Caco-2 (cell line): ENCODE measurements around the gene PPFIBP1. TPM values are rescaled to one million over a fixed set of nuclear protein-coding genes. Genes with fewer than 3 reads are reported as not detected.

ENCODE experiments used
- BruUV-seq: library from RNA; stranded (reverse); fragments of 400-500 nt; replicated peaks from 2 replicates; lab custom pipeline; 2021; lab: Mats Ljungman, UMichigan
- CTCF ChIA-PET: fragments of 300-600 bp; sonication (Branson Sonifier 250); formaldehyde crosslinking; loops from one replicate; lab custom pipeline; 2022; ENCODE audit warnings: antibody characterized with exemption; lab: Charles Lee
- POLR2A ChIA-PET: fragments of 300-600 bp; sonication (Branson Sonifier 250); formaldehyde crosslinking; loops from one replicate; lab custom pipeline; 2022; ENCODE audit warnings: antibody characterized with exemption; lab: Charles Lee
- DNase-seq, 2 experiments: peaks; one replicate each; pipeline versions ENCODE4 v3.0.0 to v3.0.0-alpha.2; 2020 to 2022
- H3K27me3 ChIP-seq: replicated peaks from 2 replicates; pipeline ENCODE4 v1.6.0; 2011; ENCODE audit warnings: low read length; ENCODE audit not compliant: control insufficient read depth, insufficient read depth
- H3K36me3 ChIP-seq: 2 replicates; pipeline ENCODE4 v1.5.1; 2011; ENCODE audit warnings: low read length; ENCODE audit not compliant: control insufficient read depth, insufficient read depth
- H3K4me1 ChIP-seq: fragments of 250-450 bp; sonication (Bioruptor Pico); 2 replicates; pipeline ENCODE4 v1.5.1; 2020; ENCODE audit warnings: mild to moderate bottlenecking
- H3K4me3 ChIP-seq: 2 replicates; pipeline ENCODE4 v1.5.1; 2011; ENCODE audit warnings: low read depth, mild to moderate bottlenecking, control low read depth, low read length
- H3K9me3 ChIP-seq: fragments of 250-450 bp; sonication (Bioruptor Pico); 2 replicates; pipeline ENCODE4 v1.5.1; 2020; ENCODE audit warnings: mild to moderate bottlenecking, moderate library complexity
- H3K27ac Mint-ChIP-seq: one replicate; pipeline ENCODE4 v1.8.0; 2022; ENCODE audit warnings: mixed read lengths; ENCODE audit not compliant: unreplicated experiment
- H3K27me3 Mint-ChIP-seq: one replicate; pipeline ENCODE4 v1.8.0; 2022; ENCODE audit warnings: mixed read lengths; ENCODE audit not compliant: insufficient read depth, unreplicated experiment
- H3K36me3 Mint-ChIP-seq: one replicate; pipeline ENCODE4 v1.8.0; 2022; ENCODE audit warnings: mild to moderate bottlenecking, mixed read lengths; ENCODE audit not compliant: insufficient read depth, unreplicated experiment
- H3K4me1 Mint-ChIP-seq: one replicate; pipeline ENCODE4 v1.8.0; 2022; ENCODE audit warnings: low read depth, mixed read lengths; ENCODE audit not compliant: unreplicated experiment
- H3K4me3 Mint-ChIP-seq: one replicate; pipeline ENCODE4 v1.8.0; 2022; ENCODE audit warnings: mild to moderate bottlenecking, moderate library complexity, mixed read lengths; ENCODE audit not compliant: unreplicated experiment
- H3K9me3 Mint-ChIP-seq: one replicate; pipeline ENCODE4 v1.8.0; 2022; ENCODE audit warnings: mixed read lengths; ENCODE audit not compliant: unreplicated experiment
- CTCF ChIP-seq, 2 experiments: fragments of 200-600 bp in 1 of 2; IDR thresholded peaks; 1 replicate in 1 of 2; 2 replicates in 1 of 2; pipeline versions ENCODE4 v1.5.1 to v1.8.0; 2011 to 2022; ENCODE audit warnings: antibody characterized with exemption in 1 of 2, control low read depth in 1 of 2, inconsistent platforms in 1 of 2, low read depth in 1 of 2, low read length in 1 of 2, mild to moderate bottlenecking in 1 of 2, moderate library complexity in 1 of 2; ENCODE audit not compliant: insufficient read depth in 1 of 2, severe bottlenecking in 1 of 2, unreplicated experiment in 1 of 2
- intact Hi-C: fragments of 100-400 bp; cut with micrococcal nuclease; formaldehyde crosslinking; loops from one replicate; pipeline ENCODE4 v1.10.0; 2022; ENCODE audit not compliant: unreplicated experiment
- total RNA-seq: library from RNA; stranded (reverse); gene quantifications from 2 replicates; pipeline ENCODE4 v1.2.3, GENCODE V29; 2022

Gene PPFIBP1
- total RNA-seq, 1 experiment from 2014 or later, result 109 TPM

DNA sequence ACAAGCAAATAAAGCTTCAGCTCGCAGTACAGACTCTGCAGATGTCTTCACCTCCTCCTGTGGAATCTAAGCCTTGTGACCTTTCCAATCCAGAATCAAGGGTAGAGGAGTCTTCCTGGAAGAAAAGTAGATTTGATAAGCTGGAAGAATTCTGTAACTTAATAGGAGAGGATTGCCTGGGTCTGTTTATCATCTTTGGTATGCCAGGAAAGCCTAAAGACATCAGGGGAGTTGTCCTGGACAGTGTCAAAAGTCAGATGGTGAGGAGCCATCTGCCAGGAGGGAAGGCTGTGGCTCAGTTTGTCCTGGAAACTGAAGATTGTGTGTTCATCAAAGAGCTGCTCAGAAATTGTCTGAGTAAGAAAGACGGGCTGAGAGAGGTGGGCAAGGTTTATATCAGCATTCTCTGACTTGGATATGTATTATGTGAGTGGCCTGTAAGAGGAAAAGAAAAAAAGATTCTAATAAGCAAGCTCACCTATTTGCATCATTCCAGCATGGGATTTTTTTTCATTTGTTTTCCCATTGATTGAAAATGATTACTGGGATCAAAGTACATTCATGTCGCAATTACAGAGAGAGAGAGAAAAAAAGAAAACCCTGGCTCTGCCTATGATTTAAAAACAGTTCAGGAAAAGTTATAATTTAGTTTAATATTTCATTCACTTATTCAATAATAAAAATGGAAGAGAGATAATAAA, 173.0 kb downstream of the PPFIBP1 start:
- no peaks in the 10 kb centered on the region for H3K27me3 Mint-ChIP-seq
- DNase-seq, result no peak
- CTCF ChIA-PET, result interaction anchor here (0.6 kb wide), 1 partner anchor 8 kb away, joined by 5 read pairs; no protein-coding TSS in a partner anchor
- no TSS peak for BruUV-seq
- H3K9me3 ChIP-seq, result no peaks in the 10 kb centered on the region
- no peak overlapping the region for H3K4me3 ChIP-seq
- POLR2A ChIA-PET, result interaction anchor here (1.4 kb wide), 1 partner anchor 13 kb away, joined by 3 read pairs; the partner anchor contains the start of gene MRPS35
- H3K36me3 ChIP-seq, result peaks cover 1% of the 10 kb centered on the region
- peaks cover 10% of the 10 kb centered on the region for H3K4me1 ChIP-seq
- H3K27me3 ChIP-seq, result no peaks in the 10 kb centered on the region
- intact Hi-C loops, result no loop called here
- no peaks in the 10 kb centered on the region for H3K9me3 Mint-ChIP-seq
- TF ChIP-seq CTCF (IDR thresholded peaks at IDR 0.05; ENCODE audit: insufficient read depth in 1 of 2, low read depth in 1 of 2, low read length in 1 of 2, severe bottlenecking in 1 of 2, unreplicated experiment in 1 of 2), result no peak
- no peak overlapping the region for H3K27ac Mint-ChIP-seq
- H3K4me3 Mint-ChIP-seq, result no peak overlapping the region
- H3K4me1 Mint-ChIP-seq, result peaks cover 21% of the 10 kb centered on the region
- H3K36me3 Mint-ChIP-seq, result peaks cover 39% of the 10 kb centered on the region

- Mint-ChIP-seq H3K4me1 (no peaks in the 10 kb centered on the region), H3K9me3 (no peaks in the 10 kb centered on the region), H3K4me3 (no peak overlapping the region), H3K27ac (peak overlapping the region; percentile 72), H3K27me3 (no peaks in the 10 kb centered on the region), H3K36me3 (peaks cover 8% of the 10 kb centered on the region)
- H3K9me3 ChIP-seq, result no peaks in the 10 kb centered on the region
- peak; percentile 86 to 92 for DNase-seq
- H3K4me3 ChIP-seq, result no peak overlapping the region
- H3K4me1 ChIP-seq, result no peaks in the 10 kb centered on the region
- H3K36me3 ChIP-seq, result no peaks in the 10 kb centered on the region
- TF ChIP-seq CTCF (IDR thresholded peaks at IDR 0.05; ENCODE audit: insufficient read depth in 1 of 2, low read depth in 1 of 2, low read length in 1 of 2, severe bottlenecking in 1 of 2, unreplicated experiment in 1 of 2), result peak; percentile 93 to 95
- ChIA-PET POLR2A (no interaction called here), CTCF (interaction anchor here (1.1 kb wide), 1 partner anchor 279 kb away, joined by 3 read pairs; no protein-coding TSS in a partner anchor)
- no peaks in the 10 kb centered on the region for H3K27me3 ChIP-seq
- intact Hi-C loops, result loop anchor here (1.0 to 5.0 kb wide), 4 partner anchors 52 to 280 kb away; partner anchors contain the start of gene PPFIBP1
- no TSS peak for BruUV-seq
Observed at GRCh38 chr12:27703720-27704452, 179.9 kb downstream of the PPFIBP1 start.

GRCh38 chr12:27705263-27705662, 181.3 kb downstream of the PPFIBP1 start:
- Mint-ChIP-seq H3K4me1 (no peaks in the 10 kb centered on the region), H3K36me3 (no peaks in the 10 kb centered on the region), H3K27ac (no peak overlapping the region), H3K9me3 (no peaks in the 10 kb centered on the region), H3K27me3 (no peaks in the 10 kb centered on the region), H3K4me3 (no peak overlapping the region)
- CTCF ChIA-PET, result no interaction called here
- Histone ChIP-seq H3K4me1 (no peaks in the 10 kb centered on the region), H3K4me3 (no peak overlapping the region), H3K36me3 (no peaks in the 10 kb centered on the region), H3K27me3 (no peaks in the 10 kb centered on the region), H3K9me3 (no peaks in the 10 kb centered on the region)
- peak; percentile 40 to 53 for DNase-seq
- intact Hi-C loops, result no loop called here
- POLR2A ChIA-PET, result no interaction called here
- no TSS peak for BruUV-seq
- peak in 1 of 2 experiments; percentile 38 for TF ChIP-seq CTCF (IDR thresholded peaks at IDR 0.05; ENCODE audit: insufficient read depth in 1 of 2, low read depth in 1 of 2, low read length in 1 of 2, severe bottlenecking in 1 of 2, unreplicated experiment in 1 of 2)
